Measurements from ENCODE around the gene NEDD4L.

DNA sequence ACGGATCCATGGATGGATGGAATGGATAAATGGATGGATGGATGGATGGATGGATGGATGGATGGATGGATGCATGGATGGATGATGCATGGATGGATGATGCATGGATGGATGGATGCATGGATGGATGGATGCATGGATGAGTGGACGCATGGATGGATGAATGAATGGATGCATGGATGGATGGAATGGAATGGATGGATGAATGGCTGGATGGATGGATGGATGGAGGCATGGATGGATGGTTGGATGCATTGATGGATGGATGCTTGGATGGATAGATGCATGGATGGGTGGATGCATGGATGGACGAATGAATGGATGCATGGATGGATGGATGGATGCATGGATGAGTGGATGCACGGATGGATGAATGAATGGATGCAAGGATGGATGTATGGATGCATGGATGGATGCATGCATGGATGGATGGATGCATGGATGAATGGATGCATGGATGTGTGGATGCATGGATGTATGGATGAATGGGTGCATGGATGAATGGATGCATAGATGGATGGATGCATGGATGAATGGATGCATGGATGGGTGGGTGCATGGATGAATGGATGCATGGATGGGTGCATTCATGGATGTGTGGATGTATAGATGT is 375.7 kb downstream of the NEDD4L start:
- no peak for TF ChIP-seq POLR2A (IDR thresholded peaks at IDR 0.05; ENCODE audit: low read depth)
- TF ChIP-seq, protein P1, sequence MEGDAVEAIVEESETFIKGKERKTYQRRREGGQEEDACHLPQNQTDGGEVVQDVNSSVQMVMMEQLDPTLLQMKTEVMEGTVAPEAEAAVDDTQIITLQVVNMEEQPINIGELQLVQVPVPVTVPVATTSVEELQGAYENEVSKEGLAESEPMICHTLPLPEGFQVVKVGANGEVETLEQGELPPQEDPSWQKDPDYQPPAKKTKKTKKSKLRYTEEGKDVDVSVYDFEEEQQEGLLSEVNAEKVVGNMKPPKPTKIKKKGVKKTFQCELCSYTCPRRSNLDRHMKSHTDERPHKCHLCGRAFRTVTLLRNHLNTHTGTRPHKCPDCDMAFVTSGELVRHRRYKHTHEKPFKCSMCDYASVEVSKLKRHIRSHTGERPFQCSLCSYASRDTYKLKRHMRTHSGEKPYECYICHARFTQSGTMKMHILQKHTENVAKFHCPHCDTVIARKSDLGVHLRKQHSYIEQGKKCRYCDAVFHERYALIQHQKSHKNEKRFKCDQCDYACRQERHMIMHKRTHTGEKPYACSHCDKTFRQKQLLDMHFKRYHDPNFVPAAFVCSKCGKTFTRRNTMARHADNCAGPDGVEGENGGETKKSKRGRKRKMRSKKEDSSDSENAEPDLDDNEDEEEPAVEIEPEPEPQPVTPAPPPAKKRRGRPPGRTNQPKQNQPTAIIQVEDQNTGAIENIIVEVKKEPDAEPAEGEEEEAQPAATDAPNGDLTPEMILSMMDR (IDR thresholded peaks at IDR 0.05), result no peak

All from esophagus muscularis mucosa (tissue), 3 donors.